CD4-positive, alpha-beta T cell (primary cell): ENCODE data around the gene GBP3. TPM values are rescaled to one million over a fixed set of nuclear protein-coding genes. Genes with fewer than 3 reads are reported as not detected.
"Not testable (repeated sequence)": the region's sequence is repeated elsewhere in the genome, so short reads cannot be mapped to it uniquely, and the experiment has no call there.

Source experiments
- ATAC-seq: fragments of 200-7000 bp; cut with Tn5 transposase; one replicate; pipeline ENCODE4 v1.10.0; 2022; ENCODE audit warnings: mild to moderate bottlenecking; ENCODE audit not compliant: poor library complexity
- CTCF ChIA-PET: fragments of 350-600 bp; sonication (Branson Sonifier 250); formaldehyde crosslinking; loops from one replicate; lab custom pipeline; 2021; ENCODE audit warnings: antibody characterized with exemption, inconsistent platforms; lab: Charles Lee
- POLR2A ChIA-PET: fragments of 350-600 bp; sonication (Branson Sonifier 250); formaldehyde crosslinking; loops from one replicate; lab custom pipeline; 2021; ENCODE audit warnings: antibody characterized with exemption, inconsistent platforms; lab: Charles Lee
- DNase-seq, 14 experiments: peaks; one replicate each; pipeline ENCODE4 v3.0.0-alpha.2; 2013 to 2020; ENCODE audit warnings: mixed read lengths in 2 of 14
- H3K27ac ChIP-seq, 2 donors: one replicate each; pipeline versions ENCODE4 v1.5.1 to v1.7.0; 2013; ENCODE audit warnings: low read length in 2 of 2, low read depth in 1 of 2, mild to moderate bottlenecking in 1 of 2
- H3K27me3 ChIP-seq, 2 experiments: 1 replicate in 1 of 2; 2 replicates in 1 of 2; pipeline versions ENCODE4 v1.6.1 to v1.7.0; 2013; ENCODE audit warnings: low read length in 2 of 2, control low read depth in 1 of 2, mild to moderate bottlenecking in 1 of 2, moderate library complexity in 1 of 2; ENCODE audit not compliant: insufficient read depth in 2 of 2, control insufficient read depth in 1 of 2
- H3K36me3 ChIP-seq: one replicate; pipeline ENCODE4 v1.6.1; 2013; ENCODE audit warnings: low read length, control low read depth; ENCODE audit not compliant: insufficient read depth
- H3K4me1 ChIP-seq: one replicate; pipeline ENCODE4 v1.6.1; 2013; ENCODE audit warnings: low read length, control low read depth; ENCODE audit not compliant: insufficient read depth
- H3K4me3 ChIP-seq: one replicate; pipeline ENCODE4 v1.5.1; 2013; ENCODE audit warnings: mild to moderate bottlenecking, low read length, moderate library complexity
- H3K9me3 ChIP-seq, 2 experiments: 1 replicate in 1 of 2; 2 replicates in 1 of 2; pipeline versions ENCODE4 v1.6.1 to v1.7.0; 2013; ENCODE audit warnings: low read length in 2 of 2, mild to moderate bottlenecking in 2 of 2, control low read depth in 1 of 2, moderate library complexity in 1 of 2; ENCODE audit not compliant: control insufficient read depth in 1 of 2, insufficient read depth in 1 of 2
- H3K27ac Mint-ChIP-seq: one replicate; pipeline ENCODE4 v1.8.0; 2020; ENCODE audit warnings: mixed read lengths
- H3K27me3 Mint-ChIP-seq: one replicate; pipeline ENCODE4 v1.8.0; 2021; ENCODE audit warnings: mixed read lengths
- H3K36me3 Mint-ChIP-seq: one replicate; pipeline ENCODE4 v1.8.0; 2021; ENCODE audit warnings: low read depth, mixed read lengths
- H3K4me1 Mint-ChIP-seq: one replicate; pipeline ENCODE4 v1.8.0; 2021; ENCODE audit warnings: low read depth, mixed read lengths
- H3K4me3 Mint-ChIP-seq: one replicate; pipeline ENCODE4 v1.8.0; 2020; ENCODE audit warnings: mild to moderate bottlenecking, mixed read lengths
- H3K9me3 Mint-ChIP-seq: one replicate; pipeline ENCODE4 v1.8.0; 2020; ENCODE audit warnings: mixed read lengths
- intact Hi-C, 2 experiments: fragments of 100-400 bp; cut with DNase I in 1 of 2; cut with micrococcal nuclease in 1 of 2; formaldehyde crosslinking; loops; one replicate each; pipeline versions ENCODE4 v1.15.1 to v1.9.0; 2023 to 2025; cut with DNase I, micrococcal nuclease
- total RNA-seq, 174 experiments: library from RNA in 2 of 174; stranded (reverse) in 2 of 174; gene quantifications; one replicate each; pipeline ENCODE4 v1.2.3 and lab custom pipeline; 2021 to 2026
- TF ChIP-seq, protein P1 (sequence below): fragments of 200-600 bp; IDR thresholded peaks from one replicate; pipeline ENCODE4 v1.8.0; 2022; ENCODE audit warnings: antibody characterized with exemption, mild to moderate bottlenecking

The GBP3 gene
- total RNA-seq, 2 experiments from 2014 or later = 17.5 to 20.7 TPM

DNA sequence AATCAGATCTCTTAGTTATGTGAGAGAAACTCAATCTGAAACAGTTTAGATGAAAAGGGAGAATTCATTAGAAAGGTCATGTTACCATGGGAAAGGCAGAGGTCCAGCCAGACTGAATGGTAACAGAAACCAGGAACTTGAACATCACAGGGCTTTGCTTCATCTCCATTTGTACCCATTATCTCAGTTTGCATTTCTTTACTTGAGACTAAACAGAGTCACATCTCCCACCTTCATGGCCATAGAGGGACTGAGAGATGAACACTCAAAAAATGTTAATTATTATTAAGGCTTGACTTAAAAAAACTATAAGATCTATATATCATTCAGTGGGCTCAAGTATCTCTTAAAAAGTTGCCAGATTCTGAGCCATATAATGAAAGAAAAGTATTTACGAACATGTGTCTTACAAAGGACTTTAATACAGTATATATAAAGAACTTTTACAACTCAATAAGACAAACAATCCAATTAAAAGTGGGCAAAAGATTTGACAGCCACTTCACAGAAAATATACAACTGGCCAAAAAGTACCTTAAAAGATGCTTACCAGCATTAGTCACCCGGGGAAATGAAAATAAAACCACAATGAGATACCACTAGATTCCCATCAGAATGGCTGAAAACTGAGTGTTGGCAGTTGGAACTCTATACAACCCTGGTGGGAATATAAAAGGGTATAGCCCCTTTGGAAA, 43.5 kb downstream of the GBP3 start:
- no peak for ATAC-seq
- ChIA-PET CTCF (no interaction called here), POLR2A (no interaction called here)
- DNase-seq = no peak
- Mint-ChIP-seq H3K36me3 (peaks cover 58% of the 10 kb centered on the region), H3K9me3 (no peaks in the 10 kb centered on the region), H3K27ac (no peak overlapping the region), H3K27me3 (no peaks in the 10 kb centered on the region), H3K4me3 (no peak overlapping the region), H3K4me1 (peaks cover 42% of the 10 kb centered on the region)
- intact Hi-C loops = no loop called here
- Histone ChIP-seq H3K9me3 (no peaks in the 10 kb centered on the region), H3K27ac (no peak overlapping the region), H3K4me1 (peaks cover 7% of the 10 kb centered on the region), H3K36me3 (peaks cover 21% of the 10 kb centered on the region), H3K27me3 (no peaks in the 10 kb centered on the region), H3K4me3 (no peak overlapping the region)
- TF ChIP-seq, protein P1, sequence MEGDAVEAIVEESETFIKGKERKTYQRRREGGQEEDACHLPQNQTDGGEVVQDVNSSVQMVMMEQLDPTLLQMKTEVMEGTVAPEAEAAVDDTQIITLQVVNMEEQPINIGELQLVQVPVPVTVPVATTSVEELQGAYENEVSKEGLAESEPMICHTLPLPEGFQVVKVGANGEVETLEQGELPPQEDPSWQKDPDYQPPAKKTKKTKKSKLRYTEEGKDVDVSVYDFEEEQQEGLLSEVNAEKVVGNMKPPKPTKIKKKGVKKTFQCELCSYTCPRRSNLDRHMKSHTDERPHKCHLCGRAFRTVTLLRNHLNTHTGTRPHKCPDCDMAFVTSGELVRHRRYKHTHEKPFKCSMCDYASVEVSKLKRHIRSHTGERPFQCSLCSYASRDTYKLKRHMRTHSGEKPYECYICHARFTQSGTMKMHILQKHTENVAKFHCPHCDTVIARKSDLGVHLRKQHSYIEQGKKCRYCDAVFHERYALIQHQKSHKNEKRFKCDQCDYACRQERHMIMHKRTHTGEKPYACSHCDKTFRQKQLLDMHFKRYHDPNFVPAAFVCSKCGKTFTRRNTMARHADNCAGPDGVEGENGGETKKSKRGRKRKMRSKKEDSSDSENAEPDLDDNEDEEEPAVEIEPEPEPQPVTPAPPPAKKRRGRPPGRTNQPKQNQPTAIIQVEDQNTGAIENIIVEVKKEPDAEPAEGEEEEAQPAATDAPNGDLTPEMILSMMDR = no peak

DNA sequence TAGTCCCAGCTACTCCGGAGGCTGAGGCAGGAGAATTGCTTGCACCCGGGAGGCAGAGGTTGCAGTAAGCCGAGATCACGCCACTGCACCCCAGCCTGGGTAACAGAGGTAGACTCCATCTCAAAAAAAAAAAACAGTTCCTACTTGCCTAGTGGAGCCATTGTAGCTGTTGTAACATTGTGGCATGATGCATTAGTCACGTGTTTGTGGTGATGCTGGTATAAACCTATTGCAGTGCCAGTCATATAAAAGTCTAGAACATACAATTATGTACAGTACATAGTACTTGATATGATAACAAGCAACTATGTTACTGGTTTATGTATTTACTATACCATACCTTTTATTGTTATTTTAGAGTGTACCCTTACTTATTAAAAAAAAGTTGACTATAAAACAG, 46.4 kb downstream of the GBP3 start:
- H3K27ac ChIP-seq = no peak overlapping the region
- Mint-ChIP-seq H3K9me3 (no peaks in the 10 kb centered on the region), H3K27ac (no peak overlapping the region), H3K4me1 (peaks cover 44% of the 10 kb centered on the region), H3K27me3 (no peaks in the 10 kb centered on the region), H3K36me3 (peaks cover 43% of the 10 kb centered on the region), H3K4me3 (no peak overlapping the region)
- no peak for ATAC-seq
- TF ChIP-seq, protein P1 = no peak
- no peak overlapping the region for H3K4me3 ChIP-seq
- peaks cover 9% of the 10 kb centered on the region for H3K36me3 ChIP-seq
- peaks cover 3% of the 10 kb centered on the region for H3K4me1 ChIP-seq
- no peak for DNase-seq
- H3K27me3 ChIP-seq = no peaks in the 10 kb centered on the region
- ChIA-PET CTCF (no interaction called here), POLR2A (interaction anchor here (1.3 kb wide), 1 partner anchor 15 kb away, joined by 4 read pairs; no protein-coding TSS in a partner anchor)
- no peaks in the 10 kb centered on the region for H3K9me3 ChIP-seq
- intact Hi-C loops = no loop called here

DNA sequence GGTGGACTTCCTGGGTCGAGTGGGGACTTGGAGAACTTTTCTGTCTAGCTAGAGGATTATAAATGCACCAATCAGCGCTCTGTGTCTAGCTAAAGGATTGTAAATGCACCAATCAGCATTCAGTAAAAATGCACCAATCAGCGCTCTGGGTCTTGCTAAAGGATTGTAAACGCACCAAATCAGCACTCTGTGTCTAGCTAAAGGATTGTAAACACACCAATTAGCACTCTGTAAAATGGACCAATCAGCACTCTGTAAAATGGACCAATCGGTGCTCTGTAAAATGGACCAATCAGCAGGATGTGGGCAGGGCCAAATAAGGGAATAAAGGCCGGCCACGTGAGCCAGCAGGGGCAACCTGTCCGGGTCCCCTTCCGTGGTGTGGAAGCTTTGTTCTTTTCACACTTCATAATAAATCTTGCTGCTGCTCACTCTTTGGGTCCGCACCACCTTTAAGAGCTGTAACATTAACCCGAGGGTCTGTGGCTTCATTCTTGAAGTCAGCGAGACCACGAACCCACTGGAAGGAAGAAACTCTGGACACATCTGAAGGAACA, 48.0 kb downstream of the GBP3 start:
- H3K27ac Mint-ChIP-seq, H3K36me3 ChIP-seq, DNase-seq, H3K4me3 Mint-ChIP-seq, H3K4me1 ChIP-seq, H3K27me3 ChIP-seq, H3K9me3 ChIP-seq, H3K4me3 ChIP-seq, H3K27ac ChIP-seq, intact Hi-C loops, ATAC-seq, H3K27me3 Mint-ChIP-seq, H3K9me3 Mint-ChIP-seq: not testable (repeated sequence)
- peaks cover 34% of the 10 kb centered on the region for H3K4me1 Mint-ChIP-seq
- peaks cover 38% of the 10 kb centered on the region for H3K36me3 Mint-ChIP-seq
- CTCF ChIA-PET = interaction anchor here (0.7 to 2.6 kb wide), 3 partner anchors 9 to 175 kb away, joined by 4 to 11 read pairs (median 9); no protein-coding TSS in a partner anchor
- POLR2A ChIA-PET = interaction anchor here (1.6 kb wide), 1 partner anchor 10 kb away, joined by 3 read pairs; no protein-coding TSS in a partner anchor
